GM18505 (cell line): ENCODE measurements around the gene CTU2.

ENCODE experiments used
- ATAC-seq: cut with Tn5 transposase; IDR thresholded peaks from one replicate; pipeline ENCODE4 v1.9.1; 2021; ENCODE audit not compliant: unreplicated experiment
- POLR2A ChIP-seq: IDR thresholded peaks from 4 replicates; pipeline ENCODE4 v1.6.1; 2011; ENCODE audit warnings: borderline replicate concordance; ENCODE audit not compliant: insufficient read depth, insufficient read length; ENCODE audit errors: extremely low read depth

Gene CTU2

DNA sequence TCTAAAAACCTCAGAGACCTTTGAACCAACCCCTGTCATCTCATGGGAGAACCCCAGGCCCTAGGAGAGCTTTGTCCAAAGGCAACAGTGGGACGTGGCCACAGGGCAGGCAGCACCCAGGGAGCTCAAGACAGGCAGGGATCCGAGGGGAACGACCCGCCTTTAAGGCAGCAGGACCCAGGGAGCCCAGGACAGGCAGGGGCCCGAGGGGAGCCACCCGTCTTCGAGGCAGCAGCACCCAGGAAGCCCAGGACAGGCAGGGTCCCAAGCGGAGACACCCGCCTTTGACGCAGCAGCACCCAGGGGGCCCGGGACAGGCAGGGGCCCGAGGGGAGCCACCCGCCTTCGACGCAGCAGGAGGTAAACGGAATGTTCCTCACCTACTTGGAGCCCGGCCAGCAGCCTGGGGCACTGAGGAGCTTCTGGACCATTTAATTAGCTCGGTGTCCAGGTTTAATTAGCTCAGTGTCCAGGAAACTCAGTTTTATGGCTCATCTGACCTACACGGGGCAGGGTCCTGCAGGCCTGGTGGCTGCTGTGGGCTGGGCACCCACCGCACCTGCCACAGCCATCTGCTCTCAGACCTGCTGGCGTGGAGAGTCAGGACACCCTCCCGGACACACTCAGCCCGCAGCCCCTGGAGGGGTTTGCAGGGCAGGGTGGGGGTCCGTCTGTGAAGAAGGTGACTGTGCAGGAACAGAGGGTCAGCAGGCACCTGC lies 54.3 kb downstream of the CTU2 start:
- no peak for ATAC-seq
- no peak for TF ChIP-seq POLR2A

DNA sequence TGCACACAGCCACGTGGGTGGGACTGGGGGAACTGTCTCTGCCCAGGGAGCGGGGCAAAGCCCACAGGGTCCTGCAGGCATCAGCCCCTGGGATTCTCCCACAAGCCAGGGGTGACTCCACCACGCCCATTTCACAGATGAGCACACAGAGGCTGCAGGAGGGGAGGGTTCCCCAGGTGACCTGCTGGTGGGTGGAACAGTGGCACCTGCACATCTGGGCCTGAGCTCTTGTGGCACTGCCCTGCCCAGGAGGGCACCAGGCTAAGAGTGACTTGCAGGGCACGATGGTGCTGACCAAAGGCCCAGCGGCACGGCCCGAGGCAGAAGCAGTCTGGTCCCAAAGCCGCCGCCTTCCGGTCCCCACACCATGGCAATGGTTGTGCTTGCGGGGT lies 54.8 kb downstream of the CTU2 start:
- TF ChIP-seq POLR2A = no peak
- no peak for ATAC-seq

DNA sequence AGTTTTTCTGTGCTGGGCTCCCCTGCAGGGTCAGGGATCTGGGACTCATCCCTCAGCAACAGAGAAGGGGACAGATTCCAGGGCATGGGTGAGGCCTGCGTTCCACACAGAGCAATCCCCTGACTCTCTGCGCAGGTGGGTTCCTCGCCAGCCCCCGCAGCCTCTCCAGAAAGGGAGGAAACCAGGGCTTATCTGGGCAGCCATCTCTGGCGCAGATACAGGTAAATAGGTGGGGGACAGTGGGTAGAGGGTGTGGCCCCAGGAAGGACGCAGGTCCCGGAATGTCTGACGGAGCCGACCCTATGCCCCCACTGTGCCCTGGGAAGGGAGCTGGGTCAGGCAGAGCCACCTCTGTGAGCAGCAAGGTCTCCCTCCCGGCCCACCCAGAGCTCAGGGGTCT lies 55.5 kb downstream of the CTU2 start:
- TF ChIP-seq POLR2A = no peak
- ATAC-seq = no peak

DNA sequence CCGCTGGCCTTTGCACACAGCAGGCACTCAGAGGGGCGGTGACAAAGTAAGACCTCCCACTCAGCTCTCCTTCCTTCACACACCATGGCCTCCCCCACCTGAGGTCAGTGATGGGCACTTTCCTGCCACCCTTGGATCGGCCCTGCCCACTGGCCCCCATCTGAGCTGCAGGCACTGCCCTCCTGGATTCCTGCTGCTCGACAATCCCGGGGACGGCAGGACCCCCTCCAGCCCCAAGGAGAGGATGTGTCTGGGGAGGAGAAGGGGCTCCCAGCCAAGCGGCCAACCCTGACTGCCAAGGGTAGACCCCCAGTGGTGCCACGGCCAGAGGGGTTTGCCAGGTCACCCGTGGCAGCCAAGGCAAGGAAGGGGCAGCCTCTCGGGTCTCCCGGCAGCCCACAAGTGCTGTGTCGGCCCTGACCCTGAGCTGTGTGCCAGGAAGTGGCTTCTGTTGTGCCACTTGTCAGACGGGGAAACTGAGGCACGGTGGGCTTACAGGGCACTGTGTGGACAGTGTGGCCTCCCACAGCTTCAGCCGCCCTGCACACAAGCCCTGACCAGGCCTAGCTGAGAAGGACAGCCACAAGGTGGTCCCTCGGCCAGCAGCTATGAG lies 56.1 kb downstream of the CTU2 start:
- TF ChIP-seq POLR2A = no peak
- no peak for ATAC-seq

DNA sequence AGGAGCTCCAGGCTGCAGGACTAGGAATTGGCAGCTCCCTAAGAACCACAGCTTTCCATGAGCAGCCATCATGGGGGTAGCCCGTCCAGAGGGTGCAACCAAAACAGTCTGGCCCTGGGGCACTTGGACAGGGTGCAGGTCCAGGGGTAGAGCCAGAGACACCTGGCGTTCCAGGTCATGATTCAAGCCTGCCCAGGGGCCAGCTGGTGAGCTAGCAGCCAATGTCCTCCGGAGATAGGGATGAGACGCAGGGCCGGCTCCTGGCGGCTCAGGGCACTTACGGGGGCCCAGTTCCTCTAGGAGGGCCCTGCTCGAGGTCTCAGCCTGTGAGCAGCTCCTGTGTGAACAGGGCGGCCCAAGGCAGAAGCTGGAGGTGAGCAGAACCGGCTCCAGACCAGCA lies 56.6 kb downstream of the CTU2 start:
- no peak for ATAC-seq
- TF ChIP-seq POLR2A = no peak

DNA sequence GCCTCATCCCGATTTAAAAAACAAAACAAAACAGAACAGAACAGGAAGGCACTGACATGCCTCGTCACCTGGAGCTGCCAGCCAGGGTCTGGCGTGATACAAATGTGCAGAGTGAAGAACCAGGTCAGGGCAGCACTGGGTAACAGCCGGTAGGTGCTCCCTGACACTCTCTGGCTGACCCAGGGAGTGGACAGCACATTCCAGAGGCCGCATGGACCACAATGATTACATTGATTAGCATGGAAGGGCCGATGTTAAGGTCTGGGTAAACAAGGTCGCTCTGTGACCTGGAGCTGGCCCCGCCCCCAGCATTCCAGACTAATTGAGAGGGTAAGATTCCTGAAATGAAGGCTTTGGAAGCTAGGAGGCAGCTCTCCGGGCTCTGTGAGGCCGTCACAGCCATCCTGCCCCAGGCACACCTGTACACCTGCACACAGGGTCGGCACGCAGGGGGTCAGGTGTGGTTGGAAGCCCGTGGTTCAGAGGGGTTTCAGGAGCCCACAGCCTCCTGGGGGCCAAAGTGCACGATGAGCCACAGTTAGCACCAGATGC lies 57.3 kb downstream of the CTU2 start:
- no peak for ATAC-seq
- TF ChIP-seq POLR2A = no peak

DNA sequence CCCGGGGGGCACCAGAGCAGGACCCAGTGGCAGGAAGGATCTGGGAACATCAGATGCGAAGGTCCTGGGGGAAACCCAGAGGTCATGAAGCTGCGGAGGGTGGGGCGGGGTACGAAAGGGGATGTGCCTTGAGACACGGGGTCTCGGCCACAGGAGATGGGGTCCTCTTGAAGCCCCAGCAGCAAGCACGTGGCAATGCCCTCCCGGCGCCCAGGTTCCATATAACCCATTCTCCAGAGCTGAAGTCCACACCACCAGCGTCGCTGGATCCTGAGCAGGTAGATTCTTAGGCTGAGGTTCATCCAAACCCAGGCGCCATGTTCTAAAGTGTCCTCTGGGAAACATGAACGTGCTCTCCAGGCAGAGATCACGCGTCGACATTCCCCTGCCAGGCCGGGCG lies 57.8 kb downstream of the CTU2 start:
- no peak for ATAC-seq
- TF ChIP-seq POLR2A = no peak

DNA sequence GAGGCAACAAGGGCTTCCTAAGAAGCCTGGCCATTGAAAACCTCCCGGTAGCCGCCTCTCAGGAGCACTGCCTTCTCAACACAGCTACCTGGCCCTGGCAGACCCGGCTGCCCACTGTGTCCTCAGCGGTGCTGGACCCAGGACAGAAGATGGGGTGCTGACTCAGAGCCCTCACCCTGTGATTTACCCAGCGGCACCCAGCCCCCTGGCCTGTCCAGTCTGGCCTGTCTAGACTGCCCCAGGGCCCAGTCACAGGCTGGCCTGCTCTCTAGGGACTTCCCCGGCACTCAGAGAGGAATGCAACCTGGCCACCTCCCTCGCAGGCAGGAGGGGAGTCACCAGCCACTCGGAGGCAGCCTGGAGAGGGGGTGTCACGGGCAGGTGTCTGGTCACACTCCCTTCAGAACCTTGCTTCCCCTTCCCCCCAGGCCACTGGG lies 58.6 kb downstream of the CTU2 start:
- TF ChIP-seq POLR2A = no peak
- no peak for ATAC-seq
